Stimulated activated CD8-positive, alpha-beta memory T cell treated with anti-CD3 and anti-CD28 coated beads, Interleukin-7, amount 100 ng/mL, for 24 hours (primary cell): ENCODE results near the gene GDPD5.
"Not testable (repeated sequence)": the region's sequence is repeated elsewhere in the genome, so short reads cannot be mapped to it uniquely, and the experiment has no call there.

Experiments used
- DNase-seq: peaks from one replicate; pipeline ENCODE4 v3.0.0-alpha.2; 2020; ENCODE audit warnings: low read depth

The GDPD5 gene

GRCh38 chr11:75428989-75429640 is 96.6 kb downstream of the GDPD5 start:
- DNase-seq = no peak

GRCh38 chr11:75428281-75428724 is 97.4 kb downstream of the GDPD5 start:
- peak; percentile 61 for DNase-seq

- DNase-seq = no peak
These were observed 98.6 kb downstream of the GDPD5 start for GRCh38 chr11:75427181-75427580.

- no peak for DNase-seq
These were observed 99.0 kb downstream of the GDPD5 start for GRCh38 chr11:75426720-75427086.

- no peak for DNase-seq
These were observed 100.3 kb downstream of the GDPD5 start for GRCh38 chr11:75425422-75425821.

- no peak for DNase-seq
These were observed 101.3 kb downstream of the GDPD5 start for GRCh38 chr11:75424396-75424795.

GRCh38 chr11:75423721-75424120 is 102.0 kb downstream of the GDPD5 start:
- DNase-seq = no peak

GRCh38 chr11:75422248-75423231 is 103.2 kb downstream of the GDPD5 start:
- no peak for DNase-seq

- DNase-seq = no peak
These were observed 103.9 kb downstream of the GDPD5 start for GRCh38 chr11:75421902-75422247.

- no peak for DNase-seq
These were observed 104.6 kb downstream of the GDPD5 start for GRCh38 chr11:75421035-75421602.

- no peak for DNase-seq
These were observed 105.3 kb downstream of the GDPD5 start for GRCh38 chr11:75420224-75421034.

GRCh38 chr11:75413864-75414263 is 111.9 kb downstream of the GDPD5 start:
- no peak for DNase-seq

- DNase-seq = not testable (repeated sequence)
These were observed 112.6 kb downstream of the GDPD5 start for GRCh38 chr11:75413146-75413545.

- DNase-seq = not testable (repeated sequence)
These were observed 115.8 kb downstream of the GDPD5 start for GRCh38 chr11:75409971-75410370.

- DNase-seq = no peak
These were observed 116.9 kb downstream of the GDPD5 start for GRCh38 chr11:75408957-75409219.

GRCh38 chr11:75406338-75406777 is 119.4 kb downstream of the GDPD5 start:
- DNase-seq = no peak

GRCh38 chr11:75403983-75404658 is 121.6 kb downstream of the GDPD5 start:
- DNase-seq = no peak

- no peak for DNase-seq
These were observed 122.7 kb downstream of the GDPD5 start for GRCh38 chr11:75403037-75403436.

GRCh38 chr11:75402002-75402773 is 123.6 kb downstream of the GDPD5 start:
- DNase-seq = no peak

- DNase-seq = no peak
These were observed 125.4 kb downstream of the GDPD5 start for GRCh38 chr11:75400146-75400865.
